HG03196 (cell line): Measurements from ENCODE around the gene COL24A1.

Experiments
- ATAC-seq: cut with Tn5 transposase; IDR thresholded peaks from one replicate; pipeline ENCODE4 v1.9.1; 2021; ENCODE audit not compliant: unreplicated experiment

Gene COL24A1

GRCh38 chr1:85707267-85707989 lies 449.1 kb downstream of the COL24A1 start:
- ATAC-seq, result no peak

GRCh38 chr1:85705940-85706339 lies 450.6 kb downstream of the COL24A1 start:
- no peak for ATAC-seq

GRCh38 chr1:85700422-85700821 lies 456.1 kb downstream of the COL24A1 start:
- no peak for ATAC-seq

- no peak for ATAC-seq
Observed at GRCh38 chr1:85697895-85698294, 458.7 kb downstream of the COL24A1 start.

- no peak for ATAC-seq
Observed at GRCh38 chr1:85692730-85693314, 463.8 kb downstream of the COL24A1 start.

- ATAC-seq, result no peak
Observed at GRCh38 chr1:85689775-85690404, 466.7 kb downstream of the COL24A1 start.

- ATAC-seq, result no peak
Observed at GRCh38 chr1:85683292-85684025, 473.1 kb downstream of the COL24A1 start.

- no peak for ATAC-seq
Observed at GRCh38 chr1:85681087-85681486, 475.5 kb downstream of the COL24A1 start.
